HL-60 (cell line): ENCODE measurements around the gene SLC15A3.
A peak's percentile ranks its signal among the peaks of the same experiment; 100 is the strongest.

Experiments used
- DNase-seq, 2 experiments: peaks; one replicate each; pipeline ENCODE4 v3.0.0-alpha.2; 2010 to 2020; ENCODE audit warnings: low read depth in 1 of 2, low spot score in 1 of 2
- H3K27ac ChIP-seq: fragments of 250-450 bp; sonication (Bioruptor Pico); replicated peaks from 2 replicates; pipeline ENCODE4 v1.5.1; 2020; ENCODE audit warnings: mild to moderate bottlenecking, moderate library complexity
- H3K27me3 ChIP-seq: fragments of 250-450 bp; sonication (Bioruptor Pico); 2 replicates; pipeline ENCODE4 v1.5.1; 2021; ENCODE audit warnings: mild to moderate bottlenecking, moderate library complexity; ENCODE audit not compliant: insufficient read depth, poor library complexity, severe bottlenecking
- H3K4me3 ChIP-seq: replicated peaks from 2 replicates; pipeline ENCODE4 v1.5.1; 2011; ENCODE audit warnings: mild to moderate bottlenecking, control low read depth, low read length; ENCODE audit not compliant: insufficient read depth
- CTCF ChIP-seq: IDR thresholded peaks from one replicate; pipeline ENCODE4 v1.5.1; 2011; ENCODE audit warnings: low read length, control low read depth, inconsistent platforms; ENCODE audit not compliant: insufficient read depth
- GABPA ChIP-seq: IDR thresholded peaks from 2 replicates; pipeline ENCODE4 v1.6.1; 2012; ENCODE audit warnings: low read depth
- POLR2AphosphoS5 ChIP-seq: IDR thresholded peaks from 2 replicates; pipeline ENCODE4 v1.6.1; 2012; ENCODE audit warnings: low read depth
- REST ChIP-seq: IDR thresholded peaks from 2 replicates; pipeline ENCODE4 v1.6.1; 2012; ENCODE audit warnings: low read depth; ENCODE audit not compliant: insufficient replicate concordance
- SPI1 ChIP-seq: IDR thresholded peaks from 2 replicates; pipeline ENCODE4 v1.6.1; 2012; ENCODE audit warnings: low read depth, mild to moderate bottlenecking, borderline replicate concordance

SLC15A3 gene

GRCh38 chr11:60957188-60957587 lies 5.2 kb upstream of the SLC15A3 start:
- DNase-seq, result no peak
- Histone ChIP-seq H3K27me3 (peaks cover 8% of the 10 kb centered on the region), H3K27ac (no peak overlapping the region), H3K4me3 (no peak overlapping the region)
- no peak for TF ChIP-seq GABPA
- no peak for TF ChIP-seq POLR2AphosphoS5
- TF ChIP-seq CTCF, result no peak
- no peak for TF ChIP-seq REST
- TF ChIP-seq SPI1, result no peak

- Histone ChIP-seq H3K27me3 (peaks cover 10% of the 10 kb centered on the region), H3K4me3 (no peak overlapping the region), H3K27ac (no peak overlapping the region)
- DNase-seq, result peak in 1 of 2 experiments; percentile 53
- TF ChIP-seq SPI1 (no peak), REST (no peak), CTCF (no peak)
These were observed 3.6 kb upstream of the SLC15A3 start for GRCh38 chr11:60955571-60955970.

GRCh38 chr11:60954421-60954820 lies 2.4 kb upstream of the SLC15A3 start:
- no peak overlapping the region for H3K4me3 ChIP-seq
- no peak overlapping the region for H3K27ac ChIP-seq
- H3K27me3 ChIP-seq, result peaks cover 19% of the 10 kb centered on the region
- DNase-seq, result peak in 1 of 2 experiments; percentile 32
- no peak for TF ChIP-seq REST
- TF ChIP-seq GABPA, result no peak
- TF ChIP-seq POLR2AphosphoS5, result no peak

GRCh38 chr11:60953781-60954180 lies 1.8 kb upstream of the SLC15A3 start:
- TF ChIP-seq GABPA (no peak), POLR2AphosphoS5 (no peak), SPI1 (no peak), CTCF (no peak), REST (no peak)
- Histone ChIP-seq H3K27me3 (peaks cover 23% of the 10 kb centered on the region), H3K4me3 (no peak overlapping the region), H3K27ac (no peak overlapping the region)
- no peak for DNase-seq
